K562 (cell line): ENCODE results near the gene FHIT.

Source experiments
- CBX1 ChIP-seq: sonication (generic); IDR thresholded peaks from 2 replicates; pipeline ENCODE4 v1.6.1; 2016; ENCODE audit warnings: antibody characterized with exemption, low read depth, mild to moderate bottlenecking
- CTCF ChIP-seq, 3 experiments: IDR thresholded peaks in 2 of 3; conservative IDR thresholded peaks in 1 of 3; 2 replicates each; pipeline ENCODE4 v1.5.1; 2011 to 2012; ENCODE audit warnings: low read length in 3 of 3, mild to moderate bottlenecking in 3 of 3, control low read depth in 2 of 3, improper control_type of control experiment in 1 of 3, inconsistent platforms in 1 of 3, low read depth in 1 of 3, mixed read lengths in 1 of 3, moderate library complexity in 1 of 3; ENCODE audit not compliant: insufficient read depth in 2 of 3
- GABPA ChIP-seq: fragments of 200-800 bp; sonication (Bioruptor generic); conservative IDR thresholded peaks from 2 replicates; pipeline ENCODE4 v1.6.1; 2016; ENCODE audit warnings: low read depth, missing genetic modification characterization, missing compliant biosample characterization
- HDAC1 ChIP-seq, 2 experiments: fragments of 450-650 bp; IDR thresholded peaks; 2 replicates each; pipeline ENCODE4 v1.6.1; 2016 to 2017; ENCODE audit warnings: inconsistent platforms in 1 of 2, mild to moderate bottlenecking in 1 of 2, moderate library complexity in 1 of 2
- JUND ChIP-seq, 2 experiments: IDR thresholded peaks; 2 replicates in 1 of 2; 3 replicates in 1 of 2; pipeline ENCODE4 v1.6.1; 2011; ENCODE audit warnings: borderline replicate concordance in 2 of 2, low read depth in 2 of 2, low read length in 2 of 2, improper control_type of control experiment in 1 of 2, missing biosample characterization in 1 of 2, missing genetic modification characterization in 1 of 2, missing genetic modification reagents in 1 of 2
- NEUROD1 ChIP-seq: fragments of 150-350 bp; IDR thresholded peaks from 2 replicates; pipeline ENCODE4 v1.6.1; 2014; ENCODE audit warnings: borderline replicate concordance, low read length, low read depth; ENCODE audit not compliant: partially characterized antibody
- NFXL1 ChIP-seq: fragments of 450-650 bp; formaldehyde crosslinking; IDR thresholded peaks from 2 replicates; pipeline ENCODE4 v1.4.0; 2021; ENCODE audit warnings: mild to moderate bottlenecking
- TARDBP ChIP-seq: fragments of 450-650 bp; IDR thresholded peaks from 2 replicates; pipeline ENCODE4 v1.6.1; 2016
- ZBTB34 ChIP-seq: fragments of 250-450 bp; sonication (Bioruptor Pico); IDR thresholded peaks from 2 replicates; pipeline ENCODE4 v1.8.0; 2021; ENCODE audit warnings: mild to moderate bottlenecking, moderate library complexity
- ZNF175 ChIP-seq: fragments of 200-800 bp; sonication (Bioruptor generic); IDR thresholded peaks from 2 replicates; pipeline ENCODE4 v1.6.1; 2016; ENCODE audit warnings: low read depth, mild to moderate bottlenecking, missing genetic modification characterization, missing compliant biosample characterization

- TF ChIP-seq JUND (IDR thresholded peaks at IDR 0.05; ENCODE audit: borderline replicate concordance, low read depth, low read length) (no peak), JUND (tag; IDR thresholded peaks at IDR 0.05; ENCODE audit: borderline replicate concordance, low read depth, low read length) (no peak), CTCF (IDR thresholded peaks at IDR 0.05 in 2 of 3, conservative IDR thresholded peaks at IDR 0.05 in 1 of 3; ENCODE audit: insufficient read depth in 2 of 3, low read depth in 1 of 3, low read length in 3 of 3) (no peak), CBX1 (no peak), ZNF175 (CRISPR knock-in tag) (no peak), GABPA (tag) (no peak), ZBTB34 (no peak), HDAC1 (IDR thresholded peaks at IDR 0.05) (no peak), NFXL1 (no peak), TARDBP (no peak), NEUROD1 (no peak)
These were observed 670.4 kb downstream of the FHIT start for GRCh38 chr3:60580809-60581208.
